OCI-LY1 (cell line): ENCODE measurements around the gene NMNAT1.

Source experiments
- H2AFZ ChIP-seq: fragments of 200-600 bp; sonication (generic), shearing (Covaris generic); 2 replicates; pipeline ENCODE4 v1.6.0; 2014; ENCODE audit warnings: antibody characterized with exemption, mild to moderate bottlenecking, low read length
- H3F3A ChIP-seq: fragments of 200-600 bp; sonication (generic), shearing (Covaris generic); 2 replicates; pipeline ENCODE4 v1.6.0; 2014; ENCODE audit warnings: mild to moderate bottlenecking, antibody characterized with exemption, low read length, moderate library complexity; ENCODE audit not compliant: insufficient read depth
- H3K27ac ChIP-seq: fragments of 200-600 bp; sonication (generic); 2 replicates; pipeline ENCODE4 v1.5.1; 2014; ENCODE audit warnings: low read length, mixed run types, mild to moderate bottlenecking, low read depth; ENCODE audit not compliant: poor library complexity, severe bottlenecking
- H3K27me3 ChIP-seq: fragments of 200-600 bp; sonication (generic); 2 replicates; pipeline ENCODE4 v1.6.0; 2014; ENCODE audit warnings: antibody characterized with exemption, mild to moderate bottlenecking, low read length, moderate library complexity; ENCODE audit not compliant: insufficient read depth
- H3K36me3 ChIP-seq: fragments of 200-600 bp; sonication (generic); 2 replicates; pipeline ENCODE4 v1.6.1; 2014; ENCODE audit warnings: mild to moderate bottlenecking, antibody characterized with exemption, low read length, moderate library complexity, mixed read lengths; ENCODE audit not compliant: insufficient read depth
- H3K4me1 ChIP-seq: fragments of 200-600 bp; sonication (generic); 2 replicates; pipeline ENCODE4 v1.5.1; 2014; ENCODE audit warnings: mild to moderate bottlenecking, low read length, moderate library complexity; ENCODE audit not compliant: insufficient read depth, severe bottlenecking
- H3K4me2 ChIP-seq: fragments of 200-600 bp; sonication (generic), shearing (Covaris generic); 2 replicates; pipeline ENCODE4 v1.6.1; 2014; ENCODE audit warnings: low read length
- H3K4me3 ChIP-seq: fragments of 200-600 bp; sonication (generic); 2 replicates; pipeline ENCODE4 v1.5.1; 2014; ENCODE audit warnings: low read length, low read depth, mild to moderate bottlenecking, mixed read lengths; ENCODE audit not compliant: poor library complexity, severe bottlenecking
- H3K79me2 ChIP-seq: fragments of 200-600 bp; shearing (Covaris generic); 2 replicates; pipeline ENCODE4 v1.6.1; 2016; ENCODE audit warnings: mixed run types, low read length, mixed read lengths; ENCODE audit not compliant: insufficient read depth
- H3K9ac ChIP-seq: fragments of 200-600 bp; sonication (generic), shearing (Covaris generic); 2 replicates; pipeline ENCODE4 v1.6.1; 2014; ENCODE audit warnings: mild to moderate bottlenecking, low read length, mixed read lengths
- H3K9me2 ChIP-seq: fragments of 200-600 bp; sonication (generic), shearing (Covaris generic); 2 replicates; pipeline ENCODE4 v1.6.1; 2014; ENCODE audit warnings: low read depth, mild to moderate bottlenecking, low read length, mixed read lengths
- H3K9me3 ChIP-seq: fragments of 200-600 bp; shearing (Covaris generic); 2 replicates; pipeline ENCODE4 v1.6.1; 2014; ENCODE audit warnings: low read length, mixed read lengths
- H4K20me1 ChIP-seq: fragments of 200-600 bp; sonication (generic), shearing (Covaris generic); 2 replicates; pipeline ENCODE4 v1.6.0; 2016; ENCODE audit warnings: mild to moderate bottlenecking, low read length; ENCODE audit not compliant: insufficient read depth
- CTCF ChIP-seq: fragments of 200-600 bp; sonication (generic), shearing (Covaris generic); IDR thresholded peaks from 2 replicates; pipeline ENCODE4 v1.5.1; 2017; ENCODE audit warnings: mild to moderate bottlenecking, antibody characterized with exemption, low read length, moderate library complexity, mixed read lengths
- EZH2 ChIP-seq: fragments of 200-600 bp; sonication (generic), shearing (Covaris generic); IDR thresholded peaks from 2 replicates; pipeline ENCODE4 v1.8.0; 2017; ENCODE audit warnings: borderline replicate concordance, mixed run types, mild to moderate bottlenecking, antibody characterized with exemption, low read length, moderate library complexity, mixed read lengths

The NMNAT1 gene

DNA sequence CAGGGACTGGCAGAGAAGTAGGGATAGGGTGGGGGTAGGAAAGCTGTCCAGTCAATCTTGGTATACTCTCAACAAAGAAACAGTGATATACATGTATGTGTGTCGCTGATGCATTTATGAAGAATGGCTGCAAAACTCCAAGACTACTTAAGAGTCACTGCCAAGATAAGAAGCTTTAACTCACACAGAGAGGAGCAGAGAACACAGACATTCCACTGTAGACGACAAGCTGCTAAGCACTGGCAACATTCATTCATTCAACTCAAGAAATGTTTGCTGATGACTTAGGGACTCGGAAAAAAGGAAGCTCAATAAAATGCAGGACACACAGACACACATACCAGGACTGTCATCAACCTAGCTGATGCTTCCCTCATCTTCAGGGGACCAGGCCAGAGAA, 38.7 kb upstream of the NMNAT1 start:
- H3K4me3 ChIP-seq = no peak overlapping the region
- H3K9ac ChIP-seq = no peak overlapping the region
- no peaks in the 10 kb centered on the region for H3K79me2 ChIP-seq
- no peak overlapping the region for H2AFZ ChIP-seq
- H3K9me2 ChIP-seq = no peaks in the 10 kb centered on the region
- peaks cover 15% of the 10 kb centered on the region for H3K4me1 ChIP-seq
- no peaks in the 10 kb centered on the region for H4K20me1 ChIP-seq
- no peaks in the 10 kb centered on the region for H3F3A ChIP-seq
- H3K36me3 ChIP-seq = no peaks in the 10 kb centered on the region
- no peaks in the 10 kb centered on the region for H3K9me3 ChIP-seq
- no peak overlapping the region for H3K4me2 ChIP-seq
- no peak overlapping the region for H3K27ac ChIP-seq
- 0 out of 2 replicates have a peak, but pooled peaks cover 3% of the 10 kb centered on the region for H3K27me3 ChIP-seq
- TF ChIP-seq CTCF (no peak), EZH2 (no peak)

GRCh38 chr1:9905010-9905409, 38.3 kb upstream of the NMNAT1 start:
- Histone ChIP-seq H4K20me1 (no peaks in the 10 kb centered on the region), H3K9me2 (no peaks in the 10 kb centered on the region), H3K79me2 (no peaks in the 10 kb centered on the region)

DNA sequence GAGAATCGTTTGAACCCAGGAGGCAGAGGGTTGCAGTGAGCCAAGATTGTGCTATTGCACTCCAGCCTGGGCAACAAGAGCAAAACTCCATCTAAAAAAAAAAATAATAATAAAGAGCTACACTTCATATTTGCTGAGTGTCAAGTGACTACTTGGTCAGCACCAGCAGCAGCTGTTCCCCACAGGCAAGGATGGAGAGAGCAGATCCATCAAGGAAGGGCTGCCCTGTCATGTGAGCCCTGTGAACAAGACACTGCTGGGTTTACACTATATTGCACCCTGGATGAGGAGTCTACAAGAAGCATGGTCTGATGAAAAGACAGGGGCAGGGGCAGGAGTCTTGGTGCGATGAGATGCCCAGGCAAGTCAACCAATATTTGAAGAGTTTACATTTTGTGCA, 36.8 kb upstream of the NMNAT1 start:
- no peaks in the 10 kb centered on the region for H3K9me2 ChIP-seq
- no peaks in the 10 kb centered on the region for H3K36me3 ChIP-seq
- no peaks in the 10 kb centered on the region for H3F3A ChIP-seq
- no peak overlapping the region for H3K4me2 ChIP-seq
- no peaks in the 10 kb centered on the region for H3K79me2 ChIP-seq
- peaks cover 18% of the 10 kb centered on the region for H3K4me1 ChIP-seq
- H3K27me3 ChIP-seq = 0 out of 2 replicates have a peak, but pooled peaks cover 3% of the 10 kb centered on the region
- no peak for TF ChIP-seq CTCF
- no peak for TF ChIP-seq EZH2
- no peak overlapping the region for H3K27ac ChIP-seq
- no peaks in the 10 kb centered on the region for H3K9me3 ChIP-seq
- H4K20me1 ChIP-seq = no peaks in the 10 kb centered on the region
- no peak overlapping the region for H2AFZ ChIP-seq
- H3K4me3 ChIP-seq = no peak overlapping the region
- H3K9ac ChIP-seq = no peak overlapping the region

More at GRCh38 chr1:9905010-9905409, 38.3 kb upstream of the NMNAT1 start:
- Histone ChIP-seq H3K9ac (no peak overlapping the region), H3K27ac (no peak overlapping the region), H3K27me3 (0 out of 2 replicates have a peak, but pooled peaks cover 3% of the 10 kb centered on the region), H3K4me2 (no peak overlapping the region), H3K4me3 (no peak overlapping the region), H3K4me1 (peaks cover 16% of the 10 kb centered on the region), H3K9me3 (no peaks in the 10 kb centered on the region), H2AFZ (no peak overlapping the region), H3F3A (no peaks in the 10 kb centered on the region), H3K36me3 (no peaks in the 10 kb centered on the region)
- TF ChIP-seq EZH2 (no peak), CTCF (no peak)
